GM19328 (cell line): ENCODE results near the gene DLGAP3.
"Not testable (repeated sequence)": the region's sequence is repeated elsewhere in the genome, so short reads cannot be mapped to it uniquely, and the experiment has no call there.

Experiments used
- ATAC-seq: cut with Tn5 transposase; IDR thresholded peaks from one replicate; pipeline ENCODE4 v1.9.1; 2021; ENCODE audit warnings: mild to moderate bottlenecking, moderate library complexity; ENCODE audit not compliant: unreplicated experiment

The DLGAP3 gene

GRCh38 chr1:34842073-34842472, 87.4 kb downstream of the DLGAP3 start:
- no peak for ATAC-seq

DNA sequence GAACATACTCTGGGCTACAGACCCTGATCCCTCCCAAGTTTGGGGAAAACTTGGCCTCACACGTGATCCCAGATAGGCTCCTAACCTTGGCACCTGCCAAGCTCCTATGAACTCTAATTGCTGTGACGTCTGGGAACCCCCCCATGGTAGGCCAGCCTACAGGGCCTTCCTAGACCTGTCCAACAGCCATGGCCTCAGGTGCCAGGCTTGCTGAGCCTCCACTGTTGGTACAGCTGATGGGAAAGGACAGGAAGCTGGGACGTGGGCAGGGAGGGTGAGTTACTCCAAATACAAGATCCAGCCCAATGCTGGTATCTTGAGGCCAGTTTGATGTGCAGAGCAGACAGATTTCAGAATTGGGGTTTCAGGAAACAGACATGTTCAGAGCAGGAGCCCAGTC, 89.0 kb downstream of the DLGAP3 start:
- ATAC-seq, result no peak

DNA sequence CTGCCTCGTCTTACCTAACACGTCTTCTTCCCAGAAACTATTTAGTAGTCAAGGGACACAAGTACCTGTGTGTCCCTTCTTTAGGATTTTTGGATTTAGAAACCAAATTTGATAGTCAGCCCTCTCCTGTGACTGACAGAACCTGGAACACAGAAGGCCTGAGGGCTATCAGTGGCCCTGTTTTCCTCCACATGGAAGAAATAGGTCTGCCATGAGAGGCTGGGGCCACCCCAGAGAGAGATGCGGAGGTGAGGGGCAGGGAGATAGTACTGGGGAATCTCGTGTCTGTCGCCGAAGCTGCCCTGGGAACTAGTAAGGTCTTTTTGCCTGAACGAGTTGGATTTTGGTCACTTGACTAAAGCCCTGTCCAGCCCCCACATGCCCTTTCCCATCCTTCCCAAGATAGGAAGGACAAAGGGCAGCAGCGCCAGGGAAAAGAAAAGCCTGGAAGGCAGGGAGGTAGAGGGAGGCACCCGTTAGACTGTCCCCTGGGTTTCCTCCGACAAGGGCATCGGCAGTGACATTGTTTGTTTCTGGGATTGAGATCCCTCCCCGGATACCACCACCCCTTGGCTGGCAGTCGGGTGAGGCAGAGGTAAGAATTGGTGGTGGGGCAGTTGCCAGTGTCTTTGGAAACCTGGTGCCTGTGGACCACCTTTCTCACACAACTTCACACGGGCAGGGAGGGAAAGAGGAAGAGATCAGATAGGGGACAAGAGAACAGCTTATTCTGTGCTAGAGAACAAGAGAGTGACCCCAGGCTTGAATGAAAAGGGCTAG, 89.7 kb downstream of the DLGAP3 start:
- no peak for ATAC-seq

- ATAC-seq, result no peak
Observed at GRCh38 chr1:34833711-34834110, 95.7 kb downstream of the DLGAP3 start.

DNA sequence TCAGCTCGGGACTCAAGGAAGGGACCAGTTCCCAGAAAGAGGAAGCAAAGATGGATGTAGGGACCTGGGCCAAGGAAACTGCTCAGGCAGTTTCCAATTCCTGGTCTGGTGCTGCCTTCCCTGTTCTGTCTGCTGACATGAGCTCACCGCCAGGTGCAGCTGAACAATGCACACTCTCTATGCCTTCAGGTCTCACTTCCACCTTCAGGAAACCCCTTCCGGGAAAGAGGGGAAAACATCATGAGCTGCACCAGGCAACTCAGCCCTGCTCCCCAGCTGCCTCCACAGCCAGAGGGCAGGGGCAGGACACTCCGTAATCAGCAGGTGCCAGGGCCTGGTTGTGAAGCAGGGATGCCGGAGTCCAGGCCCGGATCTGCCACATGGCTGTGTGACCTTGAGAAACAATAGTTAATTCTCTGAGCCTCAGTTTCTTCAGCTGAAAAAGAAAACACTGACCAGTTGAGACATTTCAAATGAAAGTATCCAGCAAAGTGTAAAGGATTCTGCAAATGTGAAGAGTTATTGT, 97.7 kb downstream of the DLGAP3 start:
- ATAC-seq, result no peak

DNA sequence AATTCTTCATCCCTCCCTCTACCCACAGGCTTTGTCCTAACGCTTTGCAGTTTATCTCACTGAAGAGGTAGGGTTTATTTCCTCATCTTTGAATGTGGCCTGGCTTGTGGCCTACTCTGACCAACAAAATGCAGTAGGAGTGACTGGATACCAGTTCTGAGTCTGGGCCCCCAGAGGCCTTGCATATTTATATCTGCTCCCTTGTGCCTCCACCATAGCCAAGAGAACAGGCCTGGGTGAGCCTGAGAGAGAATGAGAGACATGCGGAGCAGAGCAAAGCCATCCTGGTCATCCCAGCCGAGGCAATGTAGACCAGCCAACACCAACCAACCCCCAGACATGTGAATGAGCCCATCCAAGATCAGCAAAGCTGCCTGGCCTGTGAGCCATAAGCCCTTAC, 100.2 kb downstream of the DLGAP3 start:
- ATAC-seq, result no peak

DNA sequence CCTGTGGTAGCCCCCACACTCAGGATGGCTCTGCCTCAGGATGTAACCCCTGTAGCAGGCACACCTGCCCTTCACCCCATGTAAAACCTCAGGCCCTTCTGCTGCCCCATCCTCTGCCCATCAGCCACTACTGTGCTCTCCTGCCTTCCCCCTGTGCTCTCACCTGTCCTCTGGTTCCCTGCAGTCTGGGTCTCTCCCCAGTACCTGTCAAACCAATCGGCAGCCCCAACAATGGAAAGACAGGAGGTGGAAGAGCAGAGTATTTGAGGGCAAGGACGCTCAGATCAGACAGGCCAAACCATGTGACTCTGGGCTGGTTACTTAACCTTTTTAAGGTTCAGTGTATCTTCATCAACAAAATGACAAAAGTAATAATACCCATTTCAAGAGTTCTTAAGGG, 100.8 kb downstream of the DLGAP3 start:
- ATAC-seq, result no peak

- no peak for ATAC-seq
Observed at GRCh38 chr1:34827341-34827941, 102.0 kb downstream of the DLGAP3 start.

- no peak for ATAC-seq
Observed at GRCh38 chr1:34825455-34826091, 103.9 kb downstream of the DLGAP3 start.

- no peak for ATAC-seq
Observed at GRCh38 chr1:34824817-34825454, 104.5 kb downstream of the DLGAP3 start.

DNA sequence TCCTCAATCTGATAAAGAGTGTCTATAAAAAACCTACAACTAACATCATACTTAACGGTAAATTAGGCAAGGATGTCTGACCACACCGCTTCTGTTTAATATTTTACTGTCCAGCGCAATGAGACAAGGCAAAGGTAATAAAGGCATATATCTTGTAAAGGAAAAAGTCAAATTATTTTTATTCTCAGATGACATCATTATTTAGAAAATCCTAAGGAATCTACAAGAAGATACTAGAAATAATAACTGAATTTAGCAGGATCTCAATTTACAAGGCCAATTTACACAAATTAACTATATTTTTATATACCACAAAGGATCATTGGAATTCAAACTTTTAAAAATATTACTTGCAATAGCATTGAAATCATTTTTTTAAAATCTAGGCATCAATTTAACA, 107.2 kb downstream of the DLGAP3 start:
- no peak for ATAC-seq

- ATAC-seq, result not testable (repeated sequence)
Observed at GRCh38 chr1:34818862-34819261, 110.6 kb downstream of the DLGAP3 start.

- no peak for ATAC-seq
Observed at GRCh38 chr1:34816778-34817177, 112.7 kb downstream of the DLGAP3 start.

- no peak for ATAC-seq
Observed at GRCh38 chr1:34816332-34816731, 113.1 kb downstream of the DLGAP3 start.
